Neural cell (in vitro differentiated cells): ENCODE measurements around the gene MTHFD2. TPM values are rescaled to one million over a fixed set of nuclear protein-coding genes. Genes with fewer than 3 reads are reported as not detected.

ENCODE experiments used
- H2AFZ ChIP-seq: fragments of 200-600, 300-800 bp; sonication (generic), shearing (Covaris generic); 2 replicates; pipeline ENCODE4 v1.6.0; 2014; ENCODE audit warnings: low read depth, mild to moderate bottlenecking, antibody characterized with exemption, low read length, moderate library complexity
- H3F3A ChIP-seq: fragments of 200-600 bp; shearing (Covaris generic); 2 replicates; pipeline ENCODE4 v1.6.1; 2016; ENCODE audit warnings: mild to moderate bottlenecking, moderate library complexity, mixed read lengths, antibody characterized with exemption, low read length; ENCODE audit not compliant: insufficient read depth, poor library complexity, severe bottlenecking
- H3K27ac ChIP-seq: fragments of 200-600, 300-800 bp; sonication (generic), shearing (Covaris generic); 2 replicates; pipeline ENCODE4 v1.5.1; 2014; ENCODE audit warnings: mild to moderate bottlenecking, low read length, moderate library complexity
- H3K27me3 ChIP-seq: fragments of 300-800, 200-600 bp; sonication (generic), shearing (Covaris generic); 2 replicates; pipeline ENCODE4 v1.6.0; 2014; ENCODE audit warnings: mild to moderate bottlenecking, low read depth, low read length, moderate library complexity; ENCODE audit not compliant: insufficient read depth
- H3K36me3 ChIP-seq: fragments of 300-800, 200-600 bp; sonication (generic), shearing (Covaris generic); 2 replicates; pipeline ENCODE4 v1.5.1; 2014; ENCODE audit warnings: mild to moderate bottlenecking, antibody characterized with exemption, low read length, moderate library complexity; ENCODE audit not compliant: insufficient read depth
- H3K4me2 ChIP-seq: fragments of 300-800, 200-600 bp; sonication (generic), shearing (Covaris generic); 2 replicates; pipeline ENCODE4 v1.6.0; 2014; ENCODE audit warnings: mild to moderate bottlenecking, low read length
- H3K4me3 ChIP-seq: fragments of 300-800, 200-600 bp; sonication (generic), shearing (Covaris generic); 2 replicates; pipeline ENCODE4 v1.5.1; 2014; ENCODE audit warnings: mild to moderate bottlenecking, low read length, moderate library complexity
- H3K79me2 ChIP-seq: fragments of 200-600 bp; shearing (Covaris generic); replicated peaks from 2 replicates; pipeline ENCODE4 v1.6.0; 2014; ENCODE audit warnings: mild to moderate bottlenecking, low read length, moderate library complexity; ENCODE audit not compliant: insufficient read depth
- H3K9ac ChIP-seq: fragments of 300-800, 200-600 bp; sonication (generic), shearing (Covaris generic); 2 replicates; pipeline ENCODE4 v1.6.1; 2016; ENCODE audit warnings: mild to moderate bottlenecking, low read length, mixed read lengths
- H3K9me2 ChIP-seq: fragments of 200-600 bp; shearing (Covaris generic); 2 replicates; pipeline ENCODE4 v1.6.1; 2016; ENCODE audit warnings: mild to moderate bottlenecking, low read length, mixed read lengths; ENCODE audit not compliant: insufficient read depth
- H3K9me3 ChIP-seq: fragments of 200-600, 300-800 bp; sonication (generic), shearing (Covaris generic); 2 replicates; pipeline ENCODE4 v1.6.1; 2016; ENCODE audit warnings: mild to moderate bottlenecking, mixed run types, low read length, moderate library complexity, mixed read lengths
- H4K20me1 ChIP-seq: fragments of 200-600 bp; shearing (Covaris generic); 2 replicates; pipeline ENCODE4 v1.6.1; 2016; ENCODE audit warnings: mild to moderate bottlenecking, mixed run types; ENCODE audit not compliant: insufficient read depth
- EP300 ChIP-seq: fragments of 450-650 bp; conservative IDR thresholded peaks from 2 replicates; pipeline ENCODE4 v1.6.1; 2014; ENCODE audit warnings: antibody characterized with exemption, mild to moderate bottlenecking, moderate library complexity; ENCODE audit not compliant: poor library complexity, severe bottlenecking
- EZH2 ChIP-seq: fragments of 200-600, 300-800 bp; shearing (Covaris generic), sonication (generic); IDR thresholded peaks from 2 replicates; pipeline ENCODE4 v1.6.1; 2014; ENCODE audit warnings: antibody characterized with exemption, low read length, borderline replicate concordance, mild to moderate bottlenecking; ENCODE audit not compliant: insufficient read depth, poor library complexity, severe bottlenecking
- MXI1 ChIP-seq: fragments of 450-650 bp; conservative IDR thresholded peaks from 2 replicates; pipeline ENCODE4 v1.6.1; 2014; ENCODE audit warnings: antibody characterized with exemption, mild to moderate bottlenecking; ENCODE audit not compliant: poor library complexity, severe bottlenecking
- POLR2AphosphoS5 ChIP-seq: IDR thresholded peaks from 2 replicates; pipeline ENCODE4 v1.6.1; 2012
- RAD21 ChIP-seq: fragments of 450-650 bp; conservative IDR thresholded peaks from 2 replicates; pipeline ENCODE4 v1.6.1; 2014; ENCODE audit warnings: antibody characterized with exemption, mild to moderate bottlenecking, moderate library complexity
- SMC3 ChIP-seq: fragments of 450-650 bp; conservative IDR thresholded peaks from 2 replicates; pipeline ENCODE4 v1.6.1; 2014; ENCODE audit warnings: antibody characterized with exemption, mild to moderate bottlenecking, moderate library complexity; ENCODE audit not compliant: poor library complexity
- TAF1 ChIP-seq: IDR thresholded peaks from 2 replicates; pipeline ENCODE4 v1.6.1; 2012; ENCODE audit warnings: low read depth
- polyA plus RNA-seq: library from polyadenylated mRNA; depleted of rRNA; stranded (reverse); fragments of >200 nt; gene quantifications from 2 replicates; pipeline ENCODE4 v1.2.3, GENCODE V29; 2014
- TF ChIP-seq, protein P1 (sequence below): fragments of 450-650 bp; IDR thresholded peaks from 2 replicates; pipeline ENCODE4 v1.5.1; 2014; ENCODE audit warnings: antibody characterized with exemption, mild to moderate bottlenecking, moderate library complexity; ENCODE audit not compliant: poor library complexity, severe bottlenecking
- TF ChIP-seq, protein P2 (sequence below): IDR thresholded peaks from 2 replicates; pipeline ENCODE4 v1.6.1; 2012; ENCODE audit warnings: borderline replicate concordance

MTHFD2 gene
- polyA plus RNA-seq, 1 donor from 2014 or later = 26.3 TPM

DNA sequence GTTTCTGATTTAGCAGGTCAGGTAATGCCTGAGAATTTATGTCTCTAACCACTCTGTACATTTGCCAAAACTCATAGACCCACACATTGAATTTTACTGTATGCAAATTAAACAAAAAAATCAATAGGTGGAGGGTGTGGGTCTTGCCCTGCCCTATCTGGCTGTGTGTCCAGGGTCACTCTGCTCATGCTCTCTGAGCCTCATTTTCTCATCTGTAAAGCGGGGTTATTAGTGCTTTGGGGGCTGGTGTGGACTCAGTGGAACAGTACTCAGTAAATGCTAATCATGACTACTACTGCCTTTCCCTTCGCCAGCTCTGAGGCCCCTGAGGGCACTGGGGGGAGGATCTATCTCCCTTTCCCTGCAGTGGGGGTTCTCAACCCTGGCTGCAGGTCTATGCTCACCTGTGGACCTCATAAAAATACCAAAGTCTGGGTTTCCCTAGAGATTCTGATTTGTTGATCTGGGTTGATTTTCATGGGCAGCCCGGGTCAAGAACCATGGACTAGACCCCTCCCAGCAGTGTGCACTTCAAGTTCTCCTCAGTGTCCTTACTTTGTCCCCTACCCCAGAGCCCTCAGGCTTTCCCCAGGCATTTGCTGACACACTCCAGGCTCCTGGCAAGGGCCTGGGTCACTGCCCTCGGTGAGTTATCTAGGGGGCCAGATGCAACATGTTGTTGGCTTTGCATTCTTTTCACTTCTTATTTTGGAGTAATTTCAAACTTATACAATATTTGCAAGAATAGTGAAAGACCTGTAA is 27.5 kb downstream of the MTHFD2 start:
- Histone ChIP-seq H3K79me2 (no peaks in the 10 kb centered on the region), H3K27me3 (no peaks in the 10 kb centered on the region), H4K20me1 (no peaks in the 10 kb centered on the region), H3K9me3 (no peaks in the 10 kb centered on the region), H3K9me2 (no peaks in the 10 kb centered on the region), H3K4me2 (no peak overlapping the region), H2AFZ (no peak overlapping the region), H3K4me3 (no peak overlapping the region), H3K27ac (no peak overlapping the region), H3K9ac (no peak overlapping the region), H3F3A (no peaks in the 10 kb centered on the region), H3K36me3 (no peaks in the 10 kb centered on the region)
- no peak for TF ChIP-seq MXI1

DNA sequence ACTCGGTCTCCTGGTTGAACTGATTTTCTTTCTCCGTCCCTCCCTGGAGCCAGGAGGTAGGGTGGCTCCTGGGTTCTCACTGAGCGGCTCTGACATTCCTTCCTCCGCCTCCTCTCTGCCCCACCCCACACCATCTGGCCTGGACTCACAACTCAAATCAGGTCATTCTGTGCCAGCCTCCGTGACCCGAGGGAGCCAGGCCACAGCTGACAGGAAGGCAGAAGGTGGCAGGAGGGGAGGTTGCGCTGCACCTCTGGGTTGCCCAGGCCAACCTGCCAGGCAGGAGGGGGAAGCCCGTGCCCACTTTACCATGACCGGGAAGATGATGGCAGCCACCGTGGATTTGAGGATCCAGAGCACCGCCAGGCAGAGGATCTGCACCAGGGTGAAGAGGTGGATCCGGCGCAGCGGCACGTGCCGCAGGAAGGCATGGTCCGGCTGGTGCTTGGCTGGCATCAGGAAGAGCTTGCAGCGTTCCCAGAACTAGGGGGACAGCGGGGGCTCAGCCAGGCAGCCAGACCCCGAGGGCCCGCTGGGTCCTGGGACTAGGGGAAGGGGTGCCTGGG is 28.3 kb downstream of the MTHFD2 start:
- Histone ChIP-seq H3K9ac (no peak overlapping the region), H3K27me3 (no peaks in the 10 kb centered on the region), H3K9me3 (no peaks in the 10 kb centered on the region), H4K20me1 (no peaks in the 10 kb centered on the region), H3K4me2 (no peak overlapping the region), H3K27ac (no peak overlapping the region), H3K79me2 (no peaks in the 10 kb centered on the region), H3K4me3 (no peak overlapping the region), H3K36me3 (no peaks in the 10 kb centered on the region), H3F3A (no peaks in the 10 kb centered on the region), H3K9me2 (no peaks in the 10 kb centered on the region), H2AFZ (no peak overlapping the region)
- TF ChIP-seq, protein P1, sequence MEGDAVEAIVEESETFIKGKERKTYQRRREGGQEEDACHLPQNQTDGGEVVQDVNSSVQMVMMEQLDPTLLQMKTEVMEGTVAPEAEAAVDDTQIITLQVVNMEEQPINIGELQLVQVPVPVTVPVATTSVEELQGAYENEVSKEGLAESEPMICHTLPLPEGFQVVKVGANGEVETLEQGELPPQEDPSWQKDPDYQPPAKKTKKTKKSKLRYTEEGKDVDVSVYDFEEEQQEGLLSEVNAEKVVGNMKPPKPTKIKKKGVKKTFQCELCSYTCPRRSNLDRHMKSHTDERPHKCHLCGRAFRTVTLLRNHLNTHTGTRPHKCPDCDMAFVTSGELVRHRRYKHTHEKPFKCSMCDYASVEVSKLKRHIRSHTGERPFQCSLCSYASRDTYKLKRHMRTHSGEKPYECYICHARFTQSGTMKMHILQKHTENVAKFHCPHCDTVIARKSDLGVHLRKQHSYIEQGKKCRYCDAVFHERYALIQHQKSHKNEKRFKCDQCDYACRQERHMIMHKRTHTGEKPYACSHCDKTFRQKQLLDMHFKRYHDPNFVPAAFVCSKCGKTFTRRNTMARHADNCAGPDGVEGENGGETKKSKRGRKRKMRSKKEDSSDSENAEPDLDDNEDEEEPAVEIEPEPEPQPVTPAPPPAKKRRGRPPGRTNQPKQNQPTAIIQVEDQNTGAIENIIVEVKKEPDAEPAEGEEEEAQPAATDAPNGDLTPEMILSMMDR = no peak
- TF ChIP-seq EP300 = no peak
- no peak for TF ChIP-seq RAD21
- no peak for TF ChIP-seq POLR2AphosphoS5
- TF ChIP-seq, protein P2, sequence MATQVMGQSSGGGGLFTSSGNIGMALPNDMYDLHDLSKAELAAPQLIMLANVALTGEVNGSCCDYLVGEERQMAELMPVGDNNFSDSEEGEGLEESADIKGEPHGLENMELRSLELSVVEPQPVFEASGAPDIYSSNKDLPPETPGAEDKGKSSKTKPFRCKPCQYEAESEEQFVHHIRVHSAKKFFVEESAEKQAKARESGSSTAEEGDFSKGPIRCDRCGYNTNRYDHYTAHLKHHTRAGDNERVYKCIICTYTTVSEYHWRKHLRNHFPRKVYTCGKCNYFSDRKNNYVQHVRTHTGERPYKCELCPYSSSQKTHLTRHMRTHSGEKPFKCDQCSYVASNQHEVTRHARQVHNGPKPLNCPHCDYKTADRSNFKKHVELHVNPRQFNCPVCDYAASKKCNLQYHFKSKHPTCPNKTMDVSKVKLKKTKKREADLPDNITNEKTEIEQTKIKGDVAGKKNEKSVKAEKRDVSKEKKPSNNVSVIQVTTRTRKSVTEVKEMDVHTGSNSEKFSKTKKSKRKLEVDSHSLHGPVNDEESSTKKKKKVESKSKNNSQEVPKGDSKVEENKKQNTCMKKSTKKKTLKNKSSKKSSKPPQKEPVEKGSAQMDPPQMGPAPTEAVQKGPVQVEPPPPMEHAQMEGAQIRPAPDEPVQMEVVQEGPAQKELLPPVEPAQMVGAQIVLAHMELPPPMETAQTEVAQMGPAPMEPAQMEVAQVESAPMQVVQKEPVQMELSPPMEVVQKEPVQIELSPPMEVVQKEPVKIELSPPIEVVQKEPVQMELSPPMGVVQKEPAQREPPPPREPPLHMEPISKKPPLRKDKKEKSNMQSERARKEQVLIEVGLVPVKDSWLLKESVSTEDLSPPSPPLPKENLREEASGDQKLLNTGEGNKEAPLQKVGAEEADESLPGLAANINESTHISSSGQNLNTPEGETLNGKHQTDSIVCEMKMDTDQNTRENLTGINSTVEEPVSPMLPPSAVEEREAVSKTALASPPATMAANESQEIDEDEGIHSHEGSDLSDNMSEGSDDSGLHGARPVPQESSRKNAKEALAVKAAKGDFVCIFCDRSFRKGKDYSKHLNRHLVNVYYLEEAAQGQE = no peak
- TF ChIP-seq SMC3 = no peak
- TF ChIP-seq MXI1 = no peak
- TF ChIP-seq EZH2 = no peak
- no peak for TF ChIP-seq TAF1
